ENCODE data around the gene ATG3. TPM values are rescaled to one million over a fixed set of nuclear protein-coding genes. Genes with fewer than 3 reads are reported as not detected.

The ATG3 gene
- total RNA-seq, 1 experiment from 2014 or later: 60.1 TPM

- TF ChIP-seq PRDM15 (CRISPR knock-in tag; IDR thresholded peaks at IDR 0.05): no peak
- TF ChIP-seq, protein P1, sequence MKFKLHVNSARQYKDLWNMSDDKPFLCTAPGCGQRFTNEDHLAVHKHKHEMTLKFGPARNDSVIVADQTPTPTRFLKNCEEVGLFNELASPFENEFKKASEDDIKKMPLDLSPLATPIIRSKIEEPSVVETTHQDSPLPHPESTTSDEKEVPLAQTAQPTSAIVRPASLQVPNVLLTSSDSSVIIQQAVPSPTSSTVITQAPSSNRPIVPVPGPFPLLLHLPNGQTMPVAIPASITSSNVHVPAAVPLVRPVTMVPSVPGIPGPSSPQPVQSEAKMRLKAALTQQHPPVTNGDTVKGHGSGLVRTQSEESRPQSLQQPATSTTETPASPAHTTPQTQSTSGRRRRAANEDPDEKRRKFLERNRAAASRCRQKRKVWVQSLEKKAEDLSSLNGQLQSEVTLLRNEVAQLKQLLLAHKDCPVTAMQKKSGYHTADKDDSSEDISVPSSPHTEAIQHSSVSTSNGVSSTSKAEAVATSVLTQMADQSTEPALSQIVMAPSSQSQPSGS (CRISPR knock-in tag; IDR thresholded peaks at IDR 0.05; ENCODE audit: borderline replicate concordance, low read depth): no peak
- TF ChIP-seq NFE2L1 (CRISPR knock-in tag; IDR thresholded peaks at IDR 0.05): no peak
- TF ChIP-seq RORB (CRISPR knock-in tag; IDR thresholded peaks at IDR 0.05): no peak
- no peak for TF ChIP-seq NR2C2 (CRISPR knock-in tag; IDR thresholded peaks at IDR 0.05)
- no peak for TF ChIP-seq ZNF138 (CRISPR knock-in tag; conservative IDR thresholded peaks at IDR 0.05)
These were observed 1.5 kb downstream of the ATG3 start (continued) for GRCh38 chr3:112560307-112560706.

- peaks cover 17% of the 10 kb centered on the region for H3K4me1 Mint-ChIP-seq
- peaks cover 15% of the 10 kb centered on the region for H3K9me3 Mint-ChIP-seq
- ATAC-seq: no peak
- ChIA-PET CTCF (no interaction called here), POLR2A (no interaction called here)
- H3K36me3 Mint-ChIP-seq: peaks cover 32% of the 10 kb centered on the region
- no peak for DNase-seq (ENCODE audit: low spot score)
- H3K27me3 Mint-ChIP-seq (ENCODE audit: low read depth): no peaks in the 10 kb centered on the region
- TF ChIP-seq OVOL2 (CRISPR knock-in tag; IDR thresholded peaks at IDR 0.05; ENCODE audit: borderline replicate concordance) (no peak), NR2C2 (CRISPR knock-in tag; IDR thresholded peaks at IDR 0.05) (no peak)
- H3K27ac Mint-ChIP-seq: no peak overlapping the region
- no peak overlapping the region for H3K4me3 Mint-ChIP-seq
These were observed 3.8 kb downstream of the ATG3 start for GRCh38 chr3:112557976-112558375.

- CTCF ChIA-PET: no interaction called here
- H3K4me3 Mint-ChIP-seq: no peak overlapping the region
- no peak for ATAC-seq
These were observed 6.1 kb downstream of the ATG3 start for GRCh38 chr3:112555535-112556170.

DNA sequence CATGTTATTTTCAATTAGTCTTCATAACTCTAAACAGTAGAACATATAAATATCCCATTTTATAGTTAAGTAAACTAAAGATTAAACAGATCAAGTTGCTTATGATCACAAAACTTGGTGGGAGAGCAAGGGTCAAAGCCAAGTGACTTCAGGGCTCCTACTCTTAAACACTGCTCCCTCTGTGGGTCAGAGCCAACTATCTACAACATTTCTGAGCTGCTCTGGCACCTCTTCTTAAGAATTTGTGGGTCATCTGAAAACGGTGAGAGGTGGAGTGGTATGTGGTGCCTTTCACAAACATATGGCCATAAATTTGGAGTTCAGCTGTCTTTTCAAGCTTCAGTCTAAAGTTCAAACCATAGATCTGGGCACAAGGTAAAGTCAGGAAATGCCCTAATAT lies 10.9 kb downstream of the ATG3 start:
- H3K4me1 Mint-ChIP-seq: no peaks in the 10 kb centered on the region
- H3K36me3 Mint-ChIP-seq: peaks cover 46% of the 10 kb centered on the region
- DNase-seq (ENCODE audit: low spot score): no peak
- CTCF ChIA-PET: interaction anchor here (0.6 to 1.0 kb wide), 4 partner anchors 107 to 413 kb away, joined by 3 to 4 read pairs (median 4); partner anchors contain the start of gene SLC9C1
- no peak overlapping the region for H3K4me3 Mint-ChIP-seq
- ATAC-seq: peak; percentile 78
- POLR2A ChIA-PET: no interaction called here
- no peak for TF ChIP-seq FOXK1 (CRISPR knock-in tag; IDR thresholded peaks at IDR 0.05)
- no peak for TF ChIP-seq MYBL2 (CRISPR knock-in tag; IDR thresholded peaks at IDR 0.05)
- TF ChIP-seq ZNF416 (CRISPR knock-in tag; IDR thresholded peaks at IDR 0.05): no peak
- no peak for TF ChIP-seq ATF1 (CRISPR knock-in tag; IDR thresholded peaks at IDR 0.05)
- TF ChIP-seq ARID4B (CRISPR knock-in tag; IDR thresholded peaks at IDR 0.05; ENCODE audit: borderline replicate concordance): no peak
- TF ChIP-seq CTCF (IDR thresholded peaks at IDR 0.05): no peak
- no peak for TF ChIP-seq PRRX2 (CRISPR knock-in tag; IDR thresholded peaks at IDR 0.05)
- no peak for TF ChIP-seq GRHL2 (CRISPR knock-in tag; IDR thresholded peaks at IDR 0.05; ENCODE audit: insufficient replicate concordance, severe bottlenecking)
- TF ChIP-seq MAX (CRISPR knock-in tag; IDR thresholded peaks at IDR 0.05): no peak
- no peak for TF ChIP-seq MLX (CRISPR knock-in tag; IDR thresholded peaks at IDR 0.05)
- peaks cover 17% of the 10 kb centered on the region for H3K9me3 Mint-ChIP-seq
- no peak overlapping the region for H3K27ac Mint-ChIP-seq
- H3K27me3 Mint-ChIP-seq (ENCODE audit: low read depth): no peaks in the 10 kb centered on the region

More at GRCh38 chr3:112555535-112556170, 6.1 kb downstream of the ATG3 start:
- Mint-ChIP-seq H3K27me3 (ENCODE audit: low read depth) (no peaks in the 10 kb centered on the region), H3K27ac (no peak overlapping the region), H3K36me3 (peaks cover 48% of the 10 kb centered on the region), H3K4me1 (peaks cover 14% of the 10 kb centered on the region), H3K9me3 (peaks cover 26% of the 10 kb centered on the region)
- DNase-seq (ENCODE audit: low spot score): no peak
- no peak for TF ChIP-seq JAZF1 (CRISPR knock-in tag; IDR thresholded peaks at IDR 0.05)
- TF ChIP-seq TP53 (CRISPR knock-in tag; IDR thresholded peaks at IDR 0.05): no peak
- POLR2A ChIA-PET: no interaction called here
